NCI-H2227 (cell line): Measurements from ENCODE around the gene RHBDF2.
A peak's percentile ranks its signal among the peaks of the same experiment; 100 is the strongest.

Experiments used
- DNase-seq: peaks from one replicate; lab custom pipeline; 2025; ENCODE audit not compliant: unreplicated experiment; lab: John Stamatoyannopoulos, UW

RHBDF2 gene

GRCh38 chr17:76484228-76484725 is 16.9 kb downstream of the RHBDF2 start:
- no peak for DNase-seq

GRCh38 chr17:76481071-76481655 is 20.1 kb downstream of the RHBDF2 start:
- no peak for DNase-seq

- DNase-seq, result peak; percentile 72
Measured at GRCh38 chr17:76480632-76481031, 20.6 kb downstream of the RHBDF2 start.

- no peak for DNase-seq
Measured at GRCh38 chr17:76479515-76480060, 21.6 kb downstream of the RHBDF2 start.

GRCh38 chr17:76478730-76479514 is 22.3 kb downstream of the RHBDF2 start:
- no peak for DNase-seq

- no peak for DNase-seq
Measured at GRCh38 chr17:76478097-76478496, 23.1 kb downstream of the RHBDF2 start.

GRCh38 chr17:76477576-76477975 is 23.6 kb downstream of the RHBDF2 start:
- DNase-seq, result no peak

GRCh38 chr17:76476736-76477135 is 24.5 kb downstream of the RHBDF2 start:
- DNase-seq, result no peak

GRCh38 chr17:76475302-76475701 is 25.9 kb downstream of the RHBDF2 start:
- DNase-seq, result no peak

- no peak for DNase-seq
Measured at GRCh38 chr17:76474894-76475293, 26.3 kb downstream of the RHBDF2 start.

- DNase-seq, result no peak
Measured at GRCh38 chr17:76474238-76474637, 27.0 kb downstream of the RHBDF2 start.

- no peak for DNase-seq
Measured at GRCh38 chr17:76473541-76473985, 27.7 kb downstream of the RHBDF2 start.

- DNase-seq, result no peak
Measured at GRCh38 chr17:76472726-76473125, 28.5 kb downstream of the RHBDF2 start.

- no peak for DNase-seq
Measured at GRCh38 chr17:76472258-76472645, 29.0 kb downstream of the RHBDF2 start.

- DNase-seq, result no peak
Measured at GRCh38 chr17:76471498-76472257, 29.5 kb downstream of the RHBDF2 start.

- no peak for DNase-seq
Measured at GRCh38 chr17:76469991-76470739, 31.1 kb downstream of the RHBDF2 start.

- no peak for DNase-seq
Measured at GRCh38 chr17:76469076-76469990, 31.9 kb downstream of the RHBDF2 start.

GRCh38 chr17:76468634-76469010 is 32.6 kb downstream of the RHBDF2 start:
- no peak for DNase-seq

- DNase-seq, result no peak
Measured at GRCh38 chr17:76467809-76468633, 33.2 kb downstream of the RHBDF2 start.
